ENCODE measurements around the gene SOX1.

The SOX1 gene

GRCh38 chr13:112073245-112074138 is 6.5 kb downstream of the SOX1 start:
- no peak for DNase-seq

GRCh38 chr13:112074139-112074865 is 7.4 kb downstream of the SOX1 start:
- DNase-seq, result no peak

- no peak for DNase-seq
These were observed 10.8 kb downstream of the SOX1 start for GRCh38 chr13:112077729-112078128.

- DNase-seq, result no peak
These were observed 11.3 kb downstream of the SOX1 start for GRCh38 chr13:112078216-112078615.

DNA sequence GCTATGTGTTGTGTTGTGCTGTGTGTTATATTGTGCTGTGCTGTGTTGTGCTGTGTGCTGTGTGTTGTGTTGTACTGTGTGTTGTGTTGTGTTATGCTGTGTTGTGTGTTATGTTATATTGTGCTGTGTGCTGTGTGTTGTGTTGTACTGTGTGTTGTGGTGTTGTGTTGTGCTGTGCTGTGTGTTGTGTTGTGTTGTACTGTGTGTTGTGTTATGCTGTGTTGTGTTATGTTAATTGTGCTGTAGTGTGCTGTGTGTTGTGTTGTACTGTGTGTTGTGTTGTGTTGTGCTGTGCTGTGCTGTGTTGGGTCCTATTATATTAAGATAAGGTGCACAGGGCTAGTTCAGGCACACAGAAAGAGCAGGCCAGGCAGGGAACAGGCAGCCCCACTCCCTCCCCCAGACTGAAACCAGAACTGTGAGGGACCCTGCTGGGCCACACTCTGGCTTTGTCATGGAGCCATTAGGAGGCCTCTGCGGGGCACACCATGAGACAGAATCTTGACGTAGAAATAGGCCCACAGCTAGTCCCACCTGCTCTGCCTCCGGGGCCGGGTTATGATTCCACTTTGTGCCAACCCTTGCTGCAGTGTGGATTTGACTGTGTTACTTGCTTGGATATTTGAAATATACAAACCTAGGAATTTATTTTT is 12.1 kb downstream of the SOX1 start:
- DNase-seq, result no peak

DNA sequence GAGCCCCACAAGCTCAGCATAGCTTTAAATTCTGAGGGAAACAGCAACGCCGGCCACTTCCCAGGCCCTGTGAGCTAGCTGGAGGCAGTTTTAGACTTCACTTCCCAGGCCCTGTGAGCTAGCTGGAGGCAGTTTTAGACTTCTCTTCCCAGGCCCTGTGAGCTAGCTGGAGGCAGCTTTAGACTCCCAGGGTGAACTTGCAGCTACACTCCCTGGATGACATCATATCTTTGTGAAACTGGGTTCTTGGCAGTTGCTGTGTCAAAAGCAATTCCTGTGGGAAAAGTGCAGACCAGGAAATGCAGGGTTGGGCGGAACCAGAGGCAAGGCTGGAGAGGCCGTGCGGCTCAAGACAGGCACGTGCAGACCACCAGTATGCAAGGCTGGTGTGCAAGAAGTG is 12.7 kb downstream of the SOX1 start:
- no peak for DNase-seq

GRCh38 chr13:112083971-112084370 is 17.0 kb downstream of the SOX1 start:
- no peak for DNase-seq

DNA sequence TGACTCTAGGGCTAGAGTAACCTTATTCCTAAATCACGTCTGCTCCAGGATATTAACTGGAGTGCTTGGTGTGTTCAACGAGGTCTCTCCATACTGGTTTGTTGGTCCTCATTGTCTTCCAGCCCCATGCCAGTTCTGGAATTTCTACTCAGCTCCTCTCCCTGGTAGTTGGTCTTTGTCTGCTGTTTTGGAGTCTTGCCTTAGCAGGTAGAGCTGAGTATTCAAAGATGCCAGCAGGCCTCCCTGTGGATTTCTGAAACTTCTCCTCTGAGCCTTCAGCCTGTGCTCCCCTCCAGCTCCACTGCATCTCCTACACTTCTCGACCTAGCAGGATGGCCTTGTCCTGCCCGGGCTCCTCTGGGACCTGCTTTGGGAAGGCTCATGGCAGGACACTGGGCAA is 25.5 kb downstream of the SOX1 start:
- no peak for DNase-seq

DNA sequence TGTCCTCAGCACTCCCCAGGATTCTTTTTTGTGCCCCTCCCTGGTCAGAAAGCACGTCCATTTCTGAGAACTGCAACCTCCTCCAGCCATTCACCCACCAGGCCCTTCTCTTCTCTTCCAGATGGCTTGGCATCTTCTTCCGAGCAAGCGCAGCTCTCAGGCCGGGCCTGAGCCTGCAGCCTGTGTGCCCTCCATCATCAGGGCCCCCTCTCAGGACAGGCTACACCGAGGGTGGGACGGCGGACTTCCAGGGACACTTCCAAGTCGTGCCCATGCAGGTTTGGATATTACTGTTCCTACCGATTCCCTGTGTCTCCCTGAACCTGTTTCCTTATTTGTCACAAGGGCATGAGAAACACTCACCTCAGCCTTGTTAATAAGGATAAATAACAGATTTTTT is 28.4 kb downstream of the SOX1 start:
- DNase-seq, result no peak

GRCh38 chr13:112096959-112097358 is 30.0 kb downstream of the SOX1 start:
- DNase-seq, result no peak

DNA sequence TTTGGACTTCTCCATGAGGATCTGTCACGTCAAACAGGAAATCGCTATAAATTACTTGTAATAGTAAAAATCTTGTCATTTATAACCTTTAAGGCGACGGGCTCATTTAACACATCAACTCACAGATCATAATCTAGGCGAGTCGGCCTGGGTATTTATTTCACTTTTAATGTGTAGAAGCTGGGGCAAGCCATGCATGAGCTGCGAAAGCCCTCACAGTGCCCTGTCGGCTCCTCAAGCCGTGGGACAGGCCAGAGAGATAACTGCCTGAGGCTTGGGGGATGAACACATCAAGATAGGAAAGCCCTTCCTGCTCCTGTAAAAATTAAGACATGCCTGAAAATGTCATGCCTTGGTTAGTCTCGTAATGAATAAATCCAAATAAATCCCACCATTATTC is 30.8 kb downstream of the SOX1 start:
- DNase-seq, result no peak

DNA sequence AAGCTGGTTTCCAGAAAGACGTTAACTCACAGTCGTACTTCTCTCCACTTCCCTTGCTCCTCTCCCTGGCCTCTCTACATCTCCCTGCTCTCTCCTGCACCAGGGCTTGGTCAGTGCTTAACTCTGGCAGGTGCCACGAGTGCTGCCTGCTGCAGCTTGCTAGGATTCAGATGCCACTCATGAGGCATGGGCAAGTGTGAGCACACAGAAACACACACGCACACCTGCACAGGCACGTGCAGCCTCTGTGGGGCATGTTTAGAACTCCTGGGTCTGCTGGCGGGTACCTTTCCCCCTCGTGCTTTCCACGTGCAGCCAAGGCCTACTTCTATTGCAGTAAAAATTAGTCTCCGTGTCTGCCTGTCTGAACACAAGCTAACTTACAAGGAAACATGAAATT is 31.8 kb downstream of the SOX1 start:
- DNase-seq, result no peak

DNA sequence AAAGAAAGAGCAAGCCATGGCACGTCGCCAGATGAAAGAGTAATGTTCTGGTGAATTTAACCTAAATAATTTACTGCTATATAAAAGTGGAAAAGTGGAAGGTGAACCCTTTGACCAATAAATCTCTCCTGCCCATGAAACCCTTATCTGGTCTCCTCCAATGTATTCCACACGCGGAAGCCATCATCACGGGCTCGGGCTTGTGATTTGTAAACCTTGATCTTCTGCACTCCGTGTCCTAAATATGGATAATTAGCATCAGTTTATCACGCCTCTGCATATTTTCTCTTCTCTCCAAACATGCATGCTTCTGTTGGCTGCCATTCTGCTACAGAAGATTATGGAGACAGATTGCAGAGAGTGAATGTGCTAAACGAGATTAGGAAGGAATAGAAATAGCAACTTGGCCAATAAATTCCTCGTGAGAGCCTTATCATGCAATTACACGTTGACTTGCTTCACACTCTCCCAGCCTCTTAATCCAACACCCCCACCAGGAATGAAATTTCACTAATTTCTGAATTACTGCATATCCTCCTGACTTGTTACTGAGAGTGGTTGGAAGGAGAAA is 34.5 kb downstream of the SOX1 start:
- no peak for DNase-seq

DNA sequence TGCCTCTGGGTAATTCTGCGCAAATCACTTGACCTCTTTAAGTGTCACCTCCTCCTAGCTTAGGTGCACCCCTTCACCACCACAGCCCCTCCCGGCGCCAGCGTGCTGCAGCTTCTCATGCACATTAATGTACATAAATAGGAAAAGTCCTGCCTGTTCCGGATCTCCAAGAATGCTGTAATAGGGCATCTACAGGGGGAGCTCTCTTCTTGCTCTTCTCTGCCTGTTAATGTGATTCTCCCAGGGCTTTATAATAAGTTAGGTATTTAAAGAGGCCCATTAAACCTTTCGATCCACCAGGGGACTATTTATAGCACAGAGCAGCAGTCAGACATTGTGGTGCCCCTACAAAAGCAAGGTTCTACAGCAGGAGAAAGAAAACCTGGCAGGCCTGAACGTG is 35.3 kb downstream of the SOX1 start:
- DNase-seq, result no peak

GRCh38 chr13:112103260-112103838 is 36.4 kb downstream of the SOX1 start:
- DNase-seq, result no peak

GRCh38 chr13:112103961-112104880 is 37.3 kb downstream of the SOX1 start:
- no peak for DNase-seq

GRCh38 chr13:112104881-112105234 is 37.9 kb downstream of the SOX1 start:
- no peak for DNase-seq

- DNase-seq, result no peak
These were observed 38.3 kb downstream of the SOX1 start for GRCh38 chr13:112105244-112105681.

DNA sequence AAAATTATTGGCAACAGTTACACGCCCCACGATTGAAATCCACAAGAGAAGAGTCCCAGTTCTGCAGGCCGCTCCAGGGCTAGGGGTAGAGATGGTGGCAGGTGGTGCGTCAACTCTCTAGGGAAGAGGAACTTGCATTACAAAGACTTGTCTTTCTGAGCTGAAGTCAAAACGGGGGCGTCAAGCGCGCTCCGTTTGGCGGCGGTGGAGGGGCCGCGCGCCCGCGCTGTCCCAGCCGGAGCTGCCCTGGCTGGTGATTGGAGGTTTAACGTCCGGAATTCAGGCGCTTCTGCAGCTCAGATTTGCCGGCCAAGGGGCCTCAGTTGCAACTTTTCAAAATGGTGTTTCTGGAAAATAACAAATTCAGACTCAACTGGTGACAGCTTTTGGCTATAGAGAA is 38.9 kb downstream of the SOX1 start:
- DNase-seq, result no peak

DNA sequence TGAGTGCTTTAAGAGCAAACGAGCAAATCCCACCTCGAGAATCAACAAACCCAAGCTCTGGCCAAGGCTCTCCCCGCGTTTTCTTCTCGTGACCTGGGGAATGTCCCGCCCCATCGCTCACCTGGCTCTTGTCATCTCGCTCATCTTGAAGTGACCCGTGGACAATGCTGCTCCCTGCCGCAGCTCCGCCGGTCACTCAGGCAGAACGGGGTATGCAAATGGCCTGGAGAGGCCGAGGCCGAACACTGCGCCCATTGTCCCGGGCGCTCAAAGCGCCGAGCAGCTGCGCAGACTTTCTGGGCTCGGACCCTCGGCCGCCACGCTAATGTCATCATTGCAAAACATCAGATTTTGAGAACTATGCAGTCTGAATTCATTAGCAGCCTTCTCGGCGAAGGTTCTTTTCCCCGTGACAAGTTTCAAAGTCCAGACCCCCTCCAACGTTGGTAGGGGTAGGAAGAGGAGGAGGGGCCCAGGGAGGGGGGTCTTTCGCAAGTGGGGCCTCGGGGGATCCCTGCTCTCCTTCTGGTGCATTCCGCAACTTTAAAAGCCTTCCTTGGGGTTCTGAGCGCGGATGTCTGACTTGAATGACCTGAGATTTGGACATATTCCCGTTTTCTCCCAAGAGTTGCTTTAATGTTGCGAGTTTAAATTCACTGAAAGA is 39.7 kb downstream of the SOX1 start:
- DNase-seq, result no peak

GRCh38 chr13:112107289-112107688 is 40.3 kb downstream of the SOX1 start:
- no peak for DNase-seq
